ENCODE measurements around the gene ZFP14.

Gene ZFP14

DNA sequence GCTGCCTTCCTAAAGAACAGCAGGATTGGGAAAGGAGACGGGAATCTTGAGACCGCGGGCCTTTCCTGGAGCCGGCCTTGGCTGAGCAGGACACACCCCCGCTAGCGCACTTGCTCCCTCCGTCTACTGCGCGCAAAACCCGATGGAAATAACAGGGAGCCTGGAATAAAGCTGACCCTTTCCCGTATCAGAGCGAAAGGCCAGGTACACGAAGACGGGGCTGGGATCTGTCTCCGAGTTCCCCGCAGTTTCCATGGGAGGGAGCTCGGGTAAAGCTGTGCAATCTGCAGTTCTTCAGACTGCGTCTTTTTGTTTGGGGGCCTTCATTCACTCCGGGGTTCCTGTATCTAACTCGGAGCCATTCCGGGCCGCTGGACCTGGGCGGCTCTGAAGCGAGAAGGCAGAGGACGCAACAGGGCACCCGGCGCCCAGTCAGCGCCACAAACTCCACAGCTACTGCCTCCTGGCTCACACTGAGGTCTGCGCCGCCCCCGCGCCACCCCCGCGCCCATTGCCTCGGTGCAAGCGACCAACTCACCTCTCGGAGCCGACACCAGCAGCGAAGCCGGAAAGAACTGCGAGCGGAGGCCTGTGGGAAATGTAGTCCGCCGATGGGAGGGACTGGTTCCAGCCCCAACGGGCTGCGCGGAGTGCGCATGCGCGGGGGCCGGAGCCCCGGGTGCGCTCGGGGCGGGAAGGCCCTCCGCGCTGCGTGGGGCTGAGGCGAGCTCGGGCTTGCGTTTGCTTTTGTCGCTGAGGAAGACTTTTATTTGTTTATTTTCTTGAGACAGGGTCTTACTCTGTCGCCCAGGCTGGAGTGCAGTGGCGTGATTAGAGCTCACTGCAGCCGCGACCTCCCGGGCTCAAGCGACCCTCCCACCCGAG, at the start of gene ZFP14:
TSS of gene ZFP14 (minus strand) at position 577 of the 885 bp plus-strand sequence. CDS start 11,309 bp downstream, outside the sequence.
- DNase-seq: peak; percentile 66 to 96 (median 90)

DNA sequence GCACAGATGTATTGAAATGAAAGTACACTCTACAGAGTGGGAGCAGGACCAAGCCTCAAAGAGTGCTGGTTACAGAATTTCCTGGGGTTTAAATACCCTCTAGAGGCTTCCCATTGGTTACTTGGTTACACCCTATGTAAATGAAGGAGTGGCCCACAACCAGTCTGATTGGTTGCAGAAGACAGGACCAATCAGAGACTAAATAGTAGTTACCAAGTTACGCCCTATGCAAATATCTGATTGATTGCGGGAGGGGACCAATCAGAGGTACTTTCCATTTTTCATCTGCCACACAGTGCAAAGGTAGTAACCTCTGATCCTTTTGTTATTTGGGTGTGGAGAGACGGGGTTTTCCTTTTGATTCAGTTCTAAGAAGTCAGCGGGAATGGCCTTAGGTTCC, 44.9 kb upstream of the ZFP14 start:
- no peak for DNase-seq

DNA sequence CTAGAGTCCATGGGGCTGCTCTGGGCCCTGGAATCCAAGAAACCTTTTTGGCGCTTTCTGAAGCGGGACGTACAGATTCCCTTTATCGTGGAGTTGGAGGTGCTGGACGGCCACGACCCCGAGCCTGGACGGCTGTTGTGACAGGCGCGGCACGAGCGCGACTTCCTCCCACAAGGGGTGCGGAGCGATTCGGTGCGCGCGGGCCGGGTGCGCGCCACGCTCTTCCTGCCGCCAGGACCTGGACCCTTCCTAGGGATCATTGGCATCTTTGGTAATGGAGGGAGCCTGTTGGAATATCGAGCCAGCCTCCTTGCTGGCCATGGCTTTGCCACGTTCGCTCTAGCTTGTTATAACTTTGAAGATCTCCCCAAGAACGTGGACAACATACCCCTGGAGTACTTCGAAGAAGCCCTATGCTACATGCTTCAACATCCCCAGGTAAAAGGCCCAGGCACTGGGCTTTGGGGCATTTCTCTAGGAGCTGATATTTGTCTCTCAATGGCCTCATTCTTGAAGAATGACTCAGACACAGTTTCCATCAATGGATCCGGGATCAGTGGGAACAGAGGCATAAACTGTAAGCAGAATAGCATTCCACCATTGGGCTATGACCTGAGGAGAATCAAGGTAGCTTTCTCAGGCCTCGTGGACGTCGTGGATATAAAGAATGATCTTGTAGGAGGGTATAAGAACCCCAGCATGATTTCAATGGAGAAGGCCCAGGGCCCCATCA, 42.9 kb upstream of the ZFP14 start:
- DNase-seq: no peak

DNA sequence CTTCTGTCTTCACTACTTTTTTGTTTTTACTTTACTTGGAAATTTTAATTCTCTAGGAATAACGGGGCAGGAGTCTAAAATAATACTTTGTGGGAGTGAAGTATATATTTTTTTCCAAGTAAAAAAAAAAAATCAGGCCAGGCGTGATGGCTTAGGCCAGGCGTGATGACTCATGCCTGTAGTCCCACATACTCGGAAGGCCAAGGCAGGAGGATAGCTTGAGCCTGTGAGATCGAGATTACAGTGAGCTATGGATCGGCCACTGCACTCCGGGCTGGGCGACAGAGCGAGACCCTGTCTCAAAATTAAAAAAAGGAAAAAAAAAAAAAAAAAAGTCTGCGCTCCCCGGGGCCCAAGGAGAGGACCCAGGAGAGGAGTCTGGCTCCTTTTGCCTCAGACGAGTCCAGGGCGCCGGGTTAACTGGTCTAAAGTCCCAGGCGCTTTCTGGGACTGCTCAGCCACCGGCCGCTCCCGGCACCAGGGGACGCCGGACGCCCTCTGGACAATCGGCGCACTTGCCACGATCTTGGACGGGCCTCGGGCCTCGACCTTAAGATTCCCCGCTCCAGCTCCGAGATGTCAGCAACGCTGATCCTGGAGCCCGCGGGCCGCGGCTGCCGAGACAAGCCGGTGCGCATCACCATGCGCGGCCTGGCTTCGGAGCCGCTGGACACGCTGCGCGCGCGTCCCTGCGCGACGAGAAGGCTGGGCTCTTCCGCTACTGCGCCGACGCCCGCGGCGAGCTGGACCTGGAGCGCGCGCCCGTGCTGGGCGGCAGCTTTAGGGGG, 42.2 kb upstream of the ZFP14 start:
- peak in 2 of 14 donors; percentile 8 to 31 for DNase-seq

GRCh38 chr19:36418287-36419001, 39.4 kb upstream of the ZFP14 start, which contains the start of gene ZFP82:
ZFP82 (minus strand) TSS chr19:36418644; CDS start chr19:36409789, 8,855 bp downstream.
- DNase-seq: peak in 13 of 14 donors; percentile 27 to 89 (median 72)

GRCh38 chr19:36417752-36418286, 38.8 kb upstream of the ZFP14 start:
- DNase-seq: peak in 2 of 14 donors; percentile 29 to 69

DNA sequence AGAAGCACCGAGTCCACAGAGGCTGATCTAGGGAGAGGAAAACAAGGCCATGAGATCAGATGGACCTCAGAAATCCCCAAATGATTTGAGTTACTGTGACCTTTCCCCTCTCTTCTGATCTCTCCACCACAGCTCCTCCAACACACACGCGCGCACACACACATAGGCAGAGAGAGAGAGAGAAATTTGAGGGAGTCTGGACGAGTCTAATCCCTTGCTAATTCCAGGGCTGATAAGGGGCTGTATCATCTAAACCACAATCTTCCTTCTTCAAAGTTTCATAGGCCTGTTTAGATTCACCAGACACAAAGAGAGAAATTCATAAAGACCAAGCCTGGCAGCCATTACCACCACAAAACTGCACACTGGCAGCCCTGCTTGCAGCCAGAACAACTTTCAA, 30.8 kb upstream of the ZFP14 start:
- no peak for DNase-seq

- no peak for DNase-seq
Observed at GRCh38 chr19:36408101-36408500, 29.1 kb upstream of the ZFP14 start.

- DNase-seq: no peak
Observed at GRCh38 chr19:36404498-36404897, 25.5 kb upstream of the ZFP14 start.

GRCh38 chr19:36401475-36401874, 22.5 kb upstream of the ZFP14 start:
- no peak for DNase-seq

- DNase-seq: no peak
Observed at GRCh38 chr19:36398571-36398970, 19.6 kb upstream of the ZFP14 start.

DNA sequence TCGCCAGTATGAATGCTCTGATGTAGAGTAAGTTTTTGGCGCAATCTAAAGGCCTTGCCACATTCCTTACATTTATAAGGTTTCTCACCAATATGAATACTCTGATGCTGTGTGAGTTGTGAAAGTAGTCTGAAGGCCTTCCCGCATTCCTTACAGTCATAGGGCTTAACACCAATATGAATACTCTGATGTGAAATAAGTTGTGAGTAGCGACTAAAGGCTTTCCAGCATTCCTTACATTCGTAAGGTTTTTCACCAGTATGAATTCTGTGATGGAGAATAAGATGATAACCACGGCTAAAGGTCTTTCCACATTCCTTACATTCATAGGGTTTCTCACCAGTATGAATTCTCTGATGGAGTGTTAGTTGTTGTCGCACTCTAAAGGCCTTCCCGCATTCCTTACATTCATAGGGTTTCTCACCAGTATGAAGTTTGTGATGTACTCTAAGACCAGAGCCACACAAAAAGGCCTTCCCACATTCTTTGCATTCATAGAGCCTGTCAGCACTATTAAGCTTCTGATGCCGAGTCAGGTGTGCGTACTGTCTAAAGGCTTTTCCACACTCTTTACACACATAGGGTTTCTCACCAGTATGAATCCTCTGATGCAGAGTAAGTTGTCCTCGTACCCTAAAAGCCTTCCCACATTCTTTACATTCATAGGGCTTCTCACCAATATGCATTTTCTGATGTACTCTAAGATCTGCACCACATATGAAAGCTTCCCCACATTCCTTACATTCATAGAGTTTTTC, 14.1 kb upstream of the ZFP14 start:
- DNase-seq: no peak

- DNase-seq: no peak
Observed at GRCh38 chr19:36379510-36379819, 464 bp upstream of the ZFP14 start.

DNA sequence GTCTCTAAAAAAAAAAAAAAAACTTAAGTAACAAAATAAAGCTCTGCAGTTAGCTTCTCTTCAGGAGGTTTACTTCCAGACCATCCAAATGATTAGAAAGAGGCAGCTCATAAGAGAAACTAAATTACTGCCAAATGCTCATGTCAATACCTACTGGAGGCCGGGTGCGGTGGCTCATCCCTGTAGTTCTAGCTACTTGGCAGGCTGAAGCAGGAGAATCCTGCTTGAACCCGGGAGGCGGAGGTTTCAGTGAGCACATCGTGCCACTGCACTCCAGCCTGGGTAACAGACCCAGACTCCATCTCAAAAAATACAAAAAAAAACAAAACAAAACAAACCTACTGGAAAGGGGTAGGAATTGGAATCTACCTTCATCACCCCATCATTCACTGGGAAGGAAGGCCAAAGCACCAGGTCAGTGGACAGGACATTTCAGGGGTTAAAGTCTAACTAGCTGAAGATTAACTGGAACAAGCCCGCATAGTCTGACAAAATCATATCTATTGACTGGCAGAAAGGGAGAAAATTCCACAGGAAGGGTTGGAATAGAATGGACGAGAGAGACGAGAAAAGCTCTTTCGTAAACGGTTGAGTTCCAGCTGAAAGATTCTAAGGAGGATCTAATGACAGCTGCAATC, 1.3 kb downstream of the ZFP14 start:
- DNase-seq: no peak

DNA sequence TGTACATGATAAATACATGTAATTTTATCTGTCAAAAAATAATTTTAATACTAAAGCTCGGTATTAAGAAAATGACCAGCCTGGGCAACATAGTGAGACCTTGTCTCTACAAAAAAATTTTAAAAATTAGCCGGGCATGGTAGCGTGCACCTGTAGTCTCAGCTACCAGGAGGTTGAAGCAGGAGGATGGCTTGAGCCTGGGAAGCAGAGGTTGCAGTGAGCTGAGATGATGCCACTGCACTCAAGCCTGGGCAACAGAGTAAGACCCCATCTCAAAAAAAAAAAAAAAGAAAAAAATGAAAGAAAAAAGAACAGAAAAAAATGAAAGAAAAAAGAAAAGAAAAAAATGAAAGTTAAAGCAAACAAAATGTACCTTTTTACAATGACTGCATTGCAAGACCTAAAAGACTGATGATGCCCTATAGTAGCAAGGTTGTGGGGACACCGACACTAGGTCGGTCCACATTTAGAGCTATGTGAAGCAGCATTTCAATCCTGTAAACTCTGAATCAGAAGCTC, 5.3 kb downstream of the ZFP14 start:
- no peak for DNase-seq

GRCh38 chr19:36371886-36372285, 7.1 kb downstream of the ZFP14 start:
- DNase-seq: no peak

GRCh38 chr19:36363845-36364244, 15.2 kb downstream of the ZFP14 start:
- DNase-seq: no peak

DNA sequence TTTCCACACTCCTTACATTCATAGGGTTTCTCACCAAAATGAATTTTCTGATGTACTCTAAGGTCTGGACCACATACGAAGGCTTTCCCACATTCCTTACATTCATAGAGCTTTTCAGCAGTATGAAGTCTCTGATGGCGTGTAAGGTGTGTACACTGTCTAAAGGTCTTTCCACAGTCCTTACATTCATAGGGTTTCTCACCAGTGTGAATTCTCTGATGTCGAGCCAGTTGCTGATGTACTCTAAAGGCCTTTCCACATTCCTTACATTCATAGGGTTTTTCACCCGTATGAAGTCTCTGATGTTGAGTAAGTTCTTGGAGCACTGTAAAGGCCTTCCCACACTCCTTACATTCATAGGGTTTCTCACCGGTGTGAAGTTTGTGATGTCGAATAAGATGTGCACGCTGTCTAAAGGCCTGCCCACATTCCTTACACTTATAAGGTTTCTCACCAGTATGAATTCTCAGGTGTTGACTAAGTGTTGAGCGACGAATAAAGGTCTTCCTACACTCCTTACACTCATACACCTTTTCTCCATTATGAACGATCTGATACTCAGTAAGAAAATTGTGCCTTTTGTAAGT, 38.1 kb downstream of the ZFP14 start:
- no peak for DNase-seq

DNA sequence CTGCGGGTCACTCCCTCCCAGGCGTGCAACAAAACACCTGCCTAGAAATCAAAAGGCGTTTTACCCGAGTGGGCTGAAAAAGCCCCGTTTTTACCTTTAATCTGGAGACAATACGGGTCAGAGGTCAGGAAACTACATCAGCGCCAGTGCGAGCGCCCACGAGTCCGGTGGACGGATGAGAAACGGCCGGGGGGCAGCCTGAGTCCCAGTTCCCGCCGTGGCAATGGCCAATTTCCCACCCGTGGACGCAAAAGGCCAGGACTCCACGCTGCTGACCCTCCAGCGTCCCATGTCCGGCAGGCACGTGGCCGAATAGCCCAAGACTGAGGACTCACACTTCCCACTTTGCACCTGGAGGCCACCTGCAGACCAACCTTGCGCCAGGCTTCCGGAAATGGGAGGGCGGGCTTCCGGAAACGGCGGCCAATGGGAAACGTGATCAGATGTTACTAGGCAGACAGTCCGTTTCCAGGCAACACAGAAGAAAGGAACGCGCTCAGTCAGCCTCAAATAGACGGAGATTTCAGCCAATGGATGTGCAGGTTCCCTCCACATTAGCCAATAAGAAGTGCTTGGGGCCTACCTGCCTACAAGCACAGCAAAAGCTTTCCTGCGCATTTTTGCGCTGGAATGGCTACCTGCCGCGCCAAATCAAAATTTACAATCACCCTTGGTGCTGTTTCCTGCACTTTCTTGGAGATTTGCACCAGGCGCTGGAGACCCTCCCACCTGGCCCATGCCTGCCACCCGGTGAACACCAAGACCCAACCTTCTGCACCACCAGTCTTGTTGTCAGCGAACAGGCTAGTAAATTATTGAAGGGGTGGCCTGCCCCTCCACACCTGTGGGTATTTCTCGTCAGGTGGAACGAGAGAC, 47.4 kb downstream of the ZFP14 start:
- peak; percentile 18 to 98 (median 80) for DNase-seq

Measured in C1 segment of cervical spinal cord (tissue), 14 donors.